ENCODE data around the gene CLPTM1L.

CLPTM1L gene

DNA sequence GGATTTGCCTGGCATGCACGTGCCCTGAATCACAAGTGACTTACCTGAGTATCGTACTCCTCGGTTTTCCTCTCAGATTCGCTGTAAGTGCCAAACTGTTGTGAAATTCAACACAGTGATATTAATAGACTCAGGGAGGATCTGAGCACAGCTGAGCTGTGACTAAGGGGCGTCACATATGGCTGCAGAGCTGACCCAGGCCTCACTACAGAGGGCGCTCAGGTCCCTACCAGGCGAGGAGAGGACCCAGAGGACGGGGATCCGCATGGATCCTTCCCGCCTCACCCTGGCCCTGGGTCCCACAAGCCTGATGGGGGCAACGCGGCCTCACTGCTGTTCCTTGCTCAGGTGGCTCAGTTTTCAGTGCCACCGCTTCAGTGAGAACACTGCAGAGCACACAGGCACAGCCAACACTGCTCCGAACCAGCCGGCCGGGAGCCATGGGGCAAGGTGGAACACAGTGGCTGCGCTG is 20.1 kb downstream of the CLPTM1L start:
- no peak for DNase-seq (ENCODE audit: low read depth)
- H3K4me3 ChIP-seq (ENCODE audit: low read length), result no peak overlapping the region
- TF ChIP-seq, protein P1, sequence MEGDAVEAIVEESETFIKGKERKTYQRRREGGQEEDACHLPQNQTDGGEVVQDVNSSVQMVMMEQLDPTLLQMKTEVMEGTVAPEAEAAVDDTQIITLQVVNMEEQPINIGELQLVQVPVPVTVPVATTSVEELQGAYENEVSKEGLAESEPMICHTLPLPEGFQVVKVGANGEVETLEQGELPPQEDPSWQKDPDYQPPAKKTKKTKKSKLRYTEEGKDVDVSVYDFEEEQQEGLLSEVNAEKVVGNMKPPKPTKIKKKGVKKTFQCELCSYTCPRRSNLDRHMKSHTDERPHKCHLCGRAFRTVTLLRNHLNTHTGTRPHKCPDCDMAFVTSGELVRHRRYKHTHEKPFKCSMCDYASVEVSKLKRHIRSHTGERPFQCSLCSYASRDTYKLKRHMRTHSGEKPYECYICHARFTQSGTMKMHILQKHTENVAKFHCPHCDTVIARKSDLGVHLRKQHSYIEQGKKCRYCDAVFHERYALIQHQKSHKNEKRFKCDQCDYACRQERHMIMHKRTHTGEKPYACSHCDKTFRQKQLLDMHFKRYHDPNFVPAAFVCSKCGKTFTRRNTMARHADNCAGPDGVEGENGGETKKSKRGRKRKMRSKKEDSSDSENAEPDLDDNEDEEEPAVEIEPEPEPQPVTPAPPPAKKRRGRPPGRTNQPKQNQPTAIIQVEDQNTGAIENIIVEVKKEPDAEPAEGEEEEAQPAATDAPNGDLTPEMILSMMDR (IDR thresholded peaks at IDR 0.05; ENCODE audit: insufficient read depth, low read depth, low read length, missing control alignments), result no peak

DNA sequence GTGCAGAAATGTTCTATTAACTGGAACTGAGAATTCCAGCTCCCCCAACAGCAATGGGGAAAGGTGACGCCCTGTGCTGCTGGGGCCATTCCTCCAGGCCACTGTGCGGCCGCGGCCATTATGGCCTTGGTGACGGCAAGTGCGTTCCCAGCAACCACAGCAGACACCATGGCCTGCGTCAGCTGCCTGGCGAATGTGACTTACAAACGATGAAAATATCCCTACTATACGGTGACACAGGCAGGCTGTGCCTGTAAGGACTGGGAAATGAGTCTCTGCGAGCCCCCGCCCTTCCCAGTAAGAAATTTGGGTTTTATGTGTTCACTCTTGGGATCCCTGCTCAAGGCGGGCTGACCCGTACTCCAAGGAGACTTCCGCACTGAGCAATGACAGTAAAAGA is 20.6 kb downstream of the CLPTM1L start:
- no peak overlapping the region for H3K4me3 ChIP-seq (ENCODE audit: low read length)

DNA sequence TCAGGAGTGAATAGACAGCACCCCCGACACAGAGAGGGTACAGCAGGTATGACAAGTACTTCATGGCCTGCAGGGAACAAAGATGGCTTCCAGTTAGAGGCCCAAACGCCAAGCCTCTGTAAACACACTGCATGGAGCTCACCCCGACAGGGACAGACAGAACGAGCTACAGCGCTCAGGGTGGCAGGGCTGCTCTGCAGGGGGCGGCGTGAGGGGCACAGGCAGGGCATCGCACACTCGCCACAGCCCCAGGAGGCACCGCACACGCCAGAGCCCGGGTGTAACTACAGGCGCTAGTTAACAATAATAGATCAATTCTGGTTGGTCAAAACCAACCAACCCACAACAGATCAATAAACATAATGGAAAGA is 21.1 kb downstream of the CLPTM1L start:
- TF ChIP-seq, protein P1 (IDR thresholded peaks at IDR 0.05; ENCODE audit: insufficient read depth, low read depth, low read length, missing control alignments), result no peak
- DNase-seq (ENCODE audit: low read depth), result no peak
- H3K4me3 ChIP-seq (ENCODE audit: low read length), result no peak overlapping the region

More for the DNA sequence above, 20.6 kb downstream of the CLPTM1L start:
- TF ChIP-seq, protein P1 (IDR thresholded peaks at IDR 0.05; ENCODE audit: insufficient read depth, low read depth, low read length, missing control alignments), result no peak
- DNase-seq (ENCODE audit: low read depth), result no peak

DNA sequence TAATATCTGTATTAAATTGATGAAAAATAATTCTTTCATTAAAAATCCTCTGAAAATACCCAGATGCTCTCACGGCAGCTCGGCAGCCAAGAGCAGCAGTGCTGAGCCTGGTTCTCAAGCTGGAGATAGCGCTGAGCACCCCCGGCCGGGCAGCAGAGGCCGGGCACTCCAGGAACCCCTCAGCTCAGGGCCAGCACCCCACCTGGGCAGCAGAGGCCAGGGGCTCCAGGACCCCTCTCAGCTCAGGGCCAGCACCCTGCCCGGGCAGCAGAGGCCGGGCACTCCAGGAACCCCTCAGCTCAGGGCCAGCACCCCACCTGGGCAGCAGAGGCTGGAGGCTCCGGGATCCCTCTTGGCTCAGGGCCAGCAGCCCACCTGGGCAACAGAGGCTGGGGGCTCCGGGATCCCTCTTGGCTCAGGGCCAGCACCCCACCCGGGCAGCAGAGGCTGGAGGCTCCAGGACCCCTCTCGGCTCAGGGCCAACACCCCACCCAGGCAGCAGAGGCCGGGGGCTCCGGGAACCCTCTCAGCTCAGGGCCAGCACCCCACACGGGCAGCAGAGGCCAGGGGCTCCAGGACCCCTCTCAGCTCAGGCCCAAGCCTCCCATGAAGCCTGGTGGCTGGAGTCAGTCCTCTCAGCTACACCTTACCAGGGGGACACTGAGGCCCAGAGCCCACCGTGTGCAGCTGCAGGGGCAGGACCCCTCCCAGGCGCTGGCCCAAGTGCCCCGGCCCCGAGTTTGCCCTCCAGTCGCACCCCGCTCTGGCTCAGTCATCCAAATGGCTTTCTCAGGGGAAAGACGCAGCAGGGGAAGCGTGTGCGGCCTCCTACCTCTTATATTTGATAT is 21.7 kb downstream of the CLPTM1L start:
- TF ChIP-seq, protein P1 (IDR thresholded peaks at IDR 0.05; ENCODE audit: insufficient read depth, low read depth, low read length, missing control alignments), result no peak
- DNase-seq (ENCODE audit: low read depth), result no peak
- no peak overlapping the region for H3K4me3 ChIP-seq (ENCODE audit: low read length)

DNA sequence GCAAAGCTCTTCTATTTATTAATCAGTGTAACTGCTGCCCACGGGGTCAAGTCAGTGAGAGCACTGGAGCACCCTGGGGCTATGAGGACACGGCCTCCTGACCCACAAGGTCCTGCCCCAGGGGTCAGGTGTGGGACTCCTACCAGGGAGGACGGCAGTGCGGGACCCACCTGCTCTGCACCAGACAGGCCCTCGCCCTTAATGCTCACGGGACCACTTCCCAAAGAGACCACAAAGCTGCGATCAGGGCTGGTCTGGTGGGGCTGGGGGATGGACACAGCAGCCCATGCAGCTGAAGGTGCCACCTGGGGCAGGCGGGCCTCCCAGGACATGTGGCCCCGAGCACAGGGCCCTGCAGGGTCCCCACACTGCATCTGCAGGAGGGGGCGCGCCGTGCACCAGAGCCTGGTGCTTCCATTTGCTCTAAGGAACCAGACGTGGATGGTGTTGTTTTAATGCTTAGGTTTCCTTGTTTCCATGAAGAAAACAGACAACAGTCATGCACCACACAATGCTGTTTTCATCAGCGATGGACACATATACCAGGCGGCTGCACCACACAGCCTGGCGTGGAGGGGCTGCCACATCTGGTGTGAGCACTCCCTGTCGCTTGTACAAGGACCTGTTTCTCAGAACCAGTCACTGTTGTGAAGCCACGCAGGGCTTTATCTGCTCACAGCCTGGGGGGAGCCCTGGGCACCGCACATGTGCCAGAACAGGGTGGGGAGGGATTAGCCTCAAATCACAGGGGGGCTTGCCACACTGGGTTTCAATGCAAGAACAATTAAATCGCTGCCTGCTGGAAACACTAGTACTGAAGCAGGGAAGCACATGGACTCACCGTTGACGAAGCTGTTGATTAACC is 22.6 kb downstream of the CLPTM1L start:
- H3K4me3 ChIP-seq (ENCODE audit: low read length), result no peak overlapping the region
- TF ChIP-seq, protein P1 (IDR thresholded peaks at IDR 0.05; ENCODE audit: insufficient read depth, low read depth, low read length, missing control alignments), result no peak
- no peak for DNase-seq (ENCODE audit: low read depth)

DNA sequence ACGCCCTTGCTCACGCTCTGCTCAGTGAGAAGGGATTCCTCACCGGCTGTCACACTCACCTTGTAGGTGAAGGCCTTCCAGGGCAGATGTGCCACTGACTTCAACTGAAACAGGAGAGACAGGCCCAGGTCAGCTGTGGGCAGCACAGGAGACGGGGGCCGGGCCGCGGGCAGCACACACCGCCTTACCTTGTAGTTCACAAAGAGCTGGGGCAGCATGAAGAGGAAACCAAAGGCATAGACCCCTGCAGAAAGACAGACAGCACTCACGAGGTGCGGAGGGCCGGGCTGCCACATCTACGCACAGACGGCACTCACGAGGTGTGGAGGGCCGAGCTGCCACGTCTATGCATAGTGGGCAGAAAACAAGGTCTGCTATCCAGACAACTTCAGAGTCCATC is 23.3 kb downstream of the CLPTM1L start:
- no peak for DNase-seq (ENCODE audit: low read depth)
- TF ChIP-seq, protein P1 (IDR thresholded peaks at IDR 0.05; ENCODE audit: insufficient read depth, low read depth, low read length, missing control alignments), result no peak
- H3K4me3 ChIP-seq (ENCODE audit: low read length), result no peak overlapping the region
